IPS-15b (cell line): Measurements from ENCODE around the gene AFF2.
"Not testable (repeated sequence)": the region's sequence is repeated elsewhere in the genome, so short reads cannot be mapped to it uniquely, and the experiment has no call there.

Experiments used
- H3K27me3 ChIP-seq: one replicate; pipeline ENCODE4 v1.6.1; 2013; ENCODE audit warnings: low read length; ENCODE audit not compliant: control insufficient read depth, insufficient read depth
- H3K36me3 ChIP-seq: one replicate; pipeline ENCODE4 v1.6.1; 2013; ENCODE audit warnings: low read length; ENCODE audit not compliant: control insufficient read depth, insufficient read depth
- H3K4me1 ChIP-seq: one replicate; pipeline ENCODE4 v1.6.1; 2013; ENCODE audit warnings: mild to moderate bottlenecking, low read length; ENCODE audit not compliant: control insufficient read depth, insufficient read depth
- H3K4me3 ChIP-seq: one replicate; pipeline ENCODE4 v1.5.1; 2013; ENCODE audit warnings: low read depth, low read length
- H3K9ac ChIP-seq: one replicate; pipeline ENCODE4 v1.6.1; 2013; ENCODE audit warnings: low read depth, mild to moderate bottlenecking, low read length
- H3K9me3 ChIP-seq: one replicate; pipeline ENCODE4 v1.6.1; 2013; ENCODE audit warnings: mild to moderate bottlenecking, low read length; ENCODE audit not compliant: control insufficient read depth, insufficient read depth

The AFF2 gene

DNA sequence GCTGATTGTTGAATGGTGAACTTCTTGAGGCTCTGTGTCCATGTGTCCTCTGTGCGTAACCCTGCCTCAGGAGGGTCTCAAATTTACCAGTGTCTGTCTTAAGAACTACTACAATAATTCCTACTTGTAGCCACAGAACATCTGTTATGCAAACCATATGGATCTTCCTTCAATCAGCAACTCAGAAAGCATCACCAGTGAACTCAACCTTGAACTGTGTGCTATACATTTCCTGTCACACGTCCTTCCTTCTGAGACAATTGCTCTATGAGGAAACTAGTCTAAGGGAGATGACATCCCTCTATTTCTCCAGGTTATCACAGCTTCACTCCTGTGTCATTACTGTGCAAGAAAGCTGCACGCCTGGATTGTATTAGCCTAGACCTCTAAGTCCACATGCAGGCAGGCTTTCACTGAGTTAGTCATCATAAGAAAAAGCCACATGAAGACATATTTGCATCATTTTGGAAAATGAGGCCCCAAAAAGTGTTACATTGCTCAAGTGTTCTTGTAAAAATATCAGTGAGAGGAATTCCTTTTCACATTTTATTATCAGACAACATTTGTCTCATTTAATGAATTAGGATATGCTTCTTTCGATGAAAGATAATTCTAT, 157.8 kb downstream of the AFF2 start:
- Histone ChIP-seq H3K27me3 (no peaks in the 10 kb centered on the region), H3K9ac (no peak overlapping the region), H3K36me3 (no peaks in the 10 kb centered on the region), H3K4me1 (no peaks in the 10 kb centered on the region), H3K4me3 (no peak overlapping the region), H3K9me3 (no peaks in the 10 kb centered on the region)

DNA sequence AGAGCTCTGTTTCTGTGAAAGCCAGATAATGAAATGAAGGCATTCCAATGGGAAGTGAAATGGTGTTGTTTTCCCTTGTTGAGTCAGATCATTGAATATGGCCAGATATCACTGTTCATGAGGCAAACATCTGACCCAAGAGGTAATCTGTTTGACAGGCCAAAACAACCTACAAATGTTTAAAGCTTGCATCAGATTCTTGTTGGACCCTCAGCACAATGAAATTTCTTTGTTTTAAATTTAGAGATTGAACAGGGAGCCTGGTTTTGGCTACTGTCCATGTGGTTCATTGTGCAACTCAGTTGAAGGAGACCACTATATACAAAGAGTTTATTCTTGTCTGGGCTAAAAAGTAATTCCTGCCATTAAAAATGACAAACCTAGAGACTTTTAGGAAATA, 159.1 kb downstream of the AFF2 start:
- no peak overlapping the region for H3K9ac ChIP-seq
- H3K9me3 ChIP-seq: no peaks in the 10 kb centered on the region
- H3K4me1 ChIP-seq: no peaks in the 10 kb centered on the region
- no peak overlapping the region for H3K4me3 ChIP-seq
- no peaks in the 10 kb centered on the region for H3K36me3 ChIP-seq
- H3K27me3 ChIP-seq: no peaks in the 10 kb centered on the region

DNA sequence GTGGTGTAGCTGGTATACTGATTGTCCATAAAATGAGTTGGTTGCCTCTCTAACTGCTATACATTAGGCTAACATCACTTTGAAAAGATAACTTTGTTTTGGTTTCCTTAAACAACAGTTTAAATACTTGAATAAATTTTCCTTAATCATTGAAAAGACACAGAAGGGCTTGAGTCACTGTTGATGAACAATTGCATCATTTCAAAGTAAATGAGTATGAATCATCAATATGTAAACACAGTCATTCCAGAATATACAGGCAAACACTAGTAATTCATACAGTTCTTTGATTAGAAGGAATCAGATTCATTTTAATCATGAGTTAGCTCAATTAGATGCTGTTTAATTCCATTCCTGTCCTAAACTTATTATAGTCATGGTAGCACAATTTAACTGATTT, 160.6 kb downstream of the AFF2 start:
- no peaks in the 10 kb centered on the region for H3K36me3 ChIP-seq
- H3K27me3 ChIP-seq: no peaks in the 10 kb centered on the region
- H3K9ac ChIP-seq: no peak overlapping the region
- H3K4me1 ChIP-seq: no peaks in the 10 kb centered on the region
- no peak overlapping the region for H3K4me3 ChIP-seq
- H3K9me3 ChIP-seq: no peaks in the 10 kb centered on the region

DNA sequence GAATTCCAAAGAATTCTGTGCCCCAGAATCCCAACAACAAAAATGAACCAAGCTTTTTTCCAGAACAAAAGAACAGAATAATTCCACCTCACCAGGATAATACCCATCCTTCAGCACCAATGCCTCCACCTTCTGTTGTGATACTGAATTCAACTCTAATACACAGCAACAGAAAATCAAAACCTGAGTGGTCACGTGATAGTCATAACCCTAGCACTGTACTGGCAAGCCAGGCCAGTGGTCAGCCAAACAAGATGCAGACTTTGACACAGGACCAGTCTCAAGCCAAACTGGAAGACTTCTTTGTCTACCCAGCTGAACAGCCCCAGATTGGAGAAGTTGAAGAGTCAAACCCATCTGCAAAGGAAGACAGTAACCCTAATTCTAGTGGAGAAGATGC, 161.6 kb downstream of the AFF2 start:
- no peaks in the 10 kb centered on the region for H3K9me3 ChIP-seq

DNA sequence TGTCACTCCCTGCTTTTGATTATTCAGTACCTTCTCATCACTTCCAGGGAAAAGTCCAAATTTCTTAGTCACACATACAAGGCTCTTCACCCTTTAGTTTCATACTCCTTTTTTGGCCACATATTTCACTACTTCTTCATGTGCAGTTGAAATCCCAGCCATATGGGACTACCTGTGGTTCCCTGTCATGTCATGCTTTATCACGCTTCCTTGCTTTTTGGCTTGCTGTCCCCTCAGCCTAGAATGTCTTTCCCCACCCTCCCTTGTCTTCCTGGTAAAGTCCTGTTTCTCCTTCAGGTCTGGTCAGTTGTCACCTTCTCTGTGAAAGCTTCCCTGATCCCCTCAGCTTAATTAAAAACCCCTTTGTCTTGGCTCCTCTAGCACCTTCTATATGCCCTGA, 163.8 kb downstream of the AFF2 start:
- Histone ChIP-seq H3K27me3 (no peaks in the 10 kb centered on the region), H3K9me3 (peaks cover 5% of the 10 kb centered on the region), H3K4me3 (no peak overlapping the region), H3K9ac (no peak overlapping the region), H3K4me1 (no peaks in the 10 kb centered on the region), H3K36me3 (no peaks in the 10 kb centered on the region)

More for the DNA sequence above, 161.6 kb downstream of the AFF2 start:
- Histone ChIP-seq H3K4me1 (no peaks in the 10 kb centered on the region), H3K9ac (no peak overlapping the region), H3K27me3 (no peaks in the 10 kb centered on the region), H3K4me3 (no peak overlapping the region), H3K36me3 (no peaks in the 10 kb centered on the region)

GRCh38 chrX:148664995-148665394, 164.6 kb downstream of the AFF2 start:
- H3K4me1 ChIP-seq: no peaks in the 10 kb centered on the region
- H3K9ac ChIP-seq: no peak overlapping the region
- no peaks in the 10 kb centered on the region for H3K27me3 ChIP-seq
- H3K4me3 ChIP-seq: no peak overlapping the region
- H3K9me3 ChIP-seq: peaks cover 5% of the 10 kb centered on the region
- no peaks in the 10 kb centered on the region for H3K36me3 ChIP-seq

GRCh38 chrX:148669175-148669574, 168.8 kb downstream of the AFF2 start:
- not testable (repeated sequence) for H3K4me3 ChIP-seq, H3K27me3 ChIP-seq, H3K36me3 ChIP-seq, H3K9ac ChIP-seq, H3K4me1 ChIP-seq, H3K9me3 ChIP-seq

DNA sequence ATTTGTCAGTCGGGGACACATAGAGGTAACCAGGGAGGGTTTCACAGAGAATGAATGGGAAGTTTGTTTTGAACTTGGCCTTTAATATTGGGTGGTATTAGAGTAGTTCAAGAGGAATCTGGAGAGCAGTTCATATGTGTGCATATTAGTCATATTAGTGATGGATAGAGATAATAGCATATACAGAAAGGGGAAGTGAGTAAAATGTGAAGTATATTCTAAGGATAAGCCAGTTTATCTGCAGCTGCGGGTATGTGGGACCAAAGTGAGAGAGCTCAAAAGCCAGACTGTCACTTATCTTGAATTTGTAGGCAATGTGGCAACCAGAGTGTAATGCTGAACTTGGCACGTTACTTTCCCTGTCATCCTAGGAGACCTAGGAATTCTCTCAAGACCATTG, 169.9 kb downstream of the AFF2 start:
- Histone ChIP-seq H3K9me3 (peaks cover 5% of the 10 kb centered on the region), H3K9ac (no peak overlapping the region), H3K4me1 (no peaks in the 10 kb centered on the region), H3K27me3 (no peaks in the 10 kb centered on the region), H3K4me3 (no peak overlapping the region), H3K36me3 (no peaks in the 10 kb centered on the region)

DNA sequence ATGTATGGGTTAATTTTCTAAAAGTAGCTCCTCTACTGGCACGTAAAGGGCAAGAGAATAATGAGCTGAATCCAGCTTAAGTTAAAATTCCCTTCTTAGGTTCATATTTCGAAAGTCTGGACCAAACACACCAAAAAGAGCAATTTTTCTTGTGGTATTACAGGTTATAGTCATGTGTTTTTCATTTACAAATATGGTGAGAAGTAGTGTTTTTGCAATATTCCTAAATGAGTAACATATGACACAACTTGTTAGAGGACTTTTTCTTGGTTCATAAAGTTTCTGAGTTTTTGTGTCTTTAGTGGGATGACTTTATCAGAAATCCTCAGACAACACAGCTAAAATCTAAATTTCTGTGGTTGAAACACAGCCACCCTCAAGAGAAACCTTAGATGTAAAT, 172.1 kb downstream of the AFF2 start:
- no peak overlapping the region for H3K9ac ChIP-seq
- no peak overlapping the region for H3K4me3 ChIP-seq
- H3K36me3 ChIP-seq: no peaks in the 10 kb centered on the region
- peaks cover 2% of the 10 kb centered on the region for H3K9me3 ChIP-seq
- no peaks in the 10 kb centered on the region for H3K4me1 ChIP-seq
- H3K27me3 ChIP-seq: no peaks in the 10 kb centered on the region

DNA sequence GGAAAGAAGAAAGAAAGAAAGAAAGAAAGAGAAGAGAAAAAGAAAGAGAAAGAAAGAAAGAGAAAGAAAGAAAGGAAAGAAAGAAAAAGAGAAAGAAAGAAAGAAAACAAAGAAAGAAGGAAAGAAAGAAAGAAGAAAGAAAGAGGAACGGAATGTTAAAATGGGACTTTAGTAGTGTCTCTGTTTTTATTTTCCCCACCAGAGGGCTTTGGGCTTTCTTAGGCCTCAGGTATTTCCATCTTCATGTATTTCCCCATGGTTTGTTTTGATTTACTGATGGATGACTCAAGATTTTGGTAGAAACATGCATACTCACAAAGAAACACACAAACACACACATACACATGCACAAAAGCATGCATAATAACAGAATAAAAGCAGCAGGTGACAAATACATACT, 181.2 kb downstream of the AFF2 start:
- H3K4me3 ChIP-seq: no peak overlapping the region
- H3K4me1 ChIP-seq: no peaks in the 10 kb centered on the region
- H3K9ac ChIP-seq: no peak overlapping the region
- H3K36me3 ChIP-seq: no peaks in the 10 kb centered on the region
- no peaks in the 10 kb centered on the region for H3K9me3 ChIP-seq
- H3K27me3 ChIP-seq: no peaks in the 10 kb centered on the region

DNA sequence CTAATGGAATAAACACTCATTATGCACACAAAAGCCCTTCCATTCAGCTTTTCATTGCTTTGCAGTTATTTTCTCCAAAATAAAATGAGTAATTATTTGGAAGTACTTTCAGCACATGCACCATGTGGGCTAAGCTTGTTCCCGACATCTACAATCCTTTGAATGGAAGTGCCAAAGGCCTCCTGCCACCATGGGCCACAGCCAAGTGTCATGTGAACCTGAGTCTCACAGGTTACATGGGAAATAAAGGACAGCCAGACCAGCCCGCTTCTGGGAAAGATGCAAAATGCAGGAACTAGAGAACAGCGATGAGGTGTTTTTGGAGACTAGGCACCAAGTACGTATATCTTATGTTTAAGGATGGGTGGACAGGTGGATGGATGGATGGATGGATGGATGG, 181.8 kb downstream of the AFF2 start:
- H3K4me3 ChIP-seq: no peak overlapping the region
- no peaks in the 10 kb centered on the region for H3K27me3 ChIP-seq
- H3K36me3 ChIP-seq: no peaks in the 10 kb centered on the region
- no peaks in the 10 kb centered on the region for H3K4me1 ChIP-seq
- no peak overlapping the region for H3K9ac ChIP-seq
- H3K9me3 ChIP-seq: no peaks in the 10 kb centered on the region

DNA sequence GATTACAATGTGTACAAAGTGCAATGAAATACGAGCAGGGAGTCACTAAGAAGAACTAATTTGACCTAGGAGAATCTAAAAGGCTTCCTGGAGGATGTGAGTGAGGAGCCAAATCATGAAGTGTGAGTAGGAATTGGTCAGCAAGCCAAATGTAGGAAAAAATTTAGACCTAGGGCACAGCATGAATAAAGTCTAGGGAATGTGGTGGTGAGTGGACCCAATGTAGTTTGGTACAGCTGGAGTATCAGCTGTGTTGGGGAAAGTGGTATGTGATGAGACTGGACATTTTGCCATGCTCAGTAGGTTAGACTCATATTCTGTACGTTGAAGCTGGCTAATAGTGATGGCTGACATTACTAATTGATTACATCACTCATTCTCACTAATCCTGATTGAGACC, 191.0 kb downstream of the AFF2 start:
- Histone ChIP-seq H3K36me3 (no peaks in the 10 kb centered on the region), H3K4me1 (peaks cover 2% of the 10 kb centered on the region), H3K27me3 (no peaks in the 10 kb centered on the region), H3K9ac (no peak overlapping the region), H3K4me3 (no peak overlapping the region), H3K9me3 (peaks cover 5% of the 10 kb centered on the region)
